K562 (cell line): ENCODE measurements around the gene GNAI2. TPM values are rescaled to one million over a fixed set of nuclear protein-coding genes. Genes with fewer than 3 reads are reported as not detected.

Experiments
- ARID1B ChIP-seq: fragments of 450-650 bp; IDR thresholded peaks from 2 replicates; pipeline ENCODE4 v1.6.1; 2016; ENCODE audit warnings: antibody characterized with exemption, mild to moderate bottlenecking, inconsistent platforms
- CBFA2T2 ChIP-seq: fragments of 450-650 bp; conservative IDR thresholded peaks from 2 replicates; pipeline ENCODE4 v1.6.1; 2017; ENCODE audit warnings: mild to moderate bottlenecking
- DACH1 ChIP-seq: fragments of 450-650 bp; IDR thresholded peaks from 2 replicates; pipeline ENCODE4 v1.6.1; 2018; ENCODE audit not compliant: partially characterized antibody
- HNRNPUL1 ChIP-seq: fragments of 200-400 bp; formaldehyde crosslinking; IDR thresholded peaks from 2 replicates; pipeline ENCODE4 v1.6.1; 2017; ENCODE audit warnings: low read length
- TBP ChIP-seq: optimal IDR thresholded peaks from 2 replicates; pipeline ENCODE3; 2011; ENCODE audit warnings: low read depth, low read length, improper control_type of control experiment
- U2AF1 ChIP-seq: fragments of 200-400 bp; formaldehyde crosslinking; optimal IDR thresholded peaks from 2 replicates; pipeline ENCODE3; 2017; ENCODE audit warnings: mild to moderate bottlenecking, low read depth, low read length, moderate library complexity
- ZNF24 ChIP-seq: fragments of 450-650 bp; IDR thresholded peaks from 2 replicates; pipeline ENCODE4 v1.6.1; 2016
- polyA plus RNA-seq, 8 experiments: library from polyadenylated mRNA; depleted of rRNA in 4 of 8; stranded (reverse) in 5 of 8; unstranded in 3 of 8; fragments of >200 nt; fragmentation: Nextera tagmentation in 2 of 8; fragmentation: Illumina TruSeq in 1 of 8; extraction: Ambion mirVana in 2 of 8; extraction: Trizol in 1 of 8; gene quantifications; 2 replicates each; pipeline versions ENCODE4 v1.2.1 to v1.2.3, GENCODE V29; 2011 to 2014; ENCODE audit warnings: inconsistent platforms in 1 of 8, missing spikeins in 1 of 8
- total RNA-seq, 7 experiments: library from RNA; depleted of rRNA in 6 of 7; stranded (reverse); fragments of >200 nt in 6 of 7; fragmentation: Illumina TruSeq in 2 of 7; extraction: Trizol in 2 of 7; gene quantifications; 2 replicates each; pipeline versions ENCODE4 v1.2.1 to v1.2.3, GENCODE V29; 2011 to 2021; ENCODE audit warnings: low replicate concordance in 1 of 7
- TF ChIP-seq, protein P1 (sequence below), 2 experiments: fragments of 450-650 bp in 1 of 2; sonication (generic) in 1 of 2; formaldehyde crosslinking in 1 of 2; IDR thresholded peaks; 2 replicates each; pipeline versions ENCODE4 v1.7.1 to v1.9.0; 2016 to 2022; ENCODE audit warnings: inconsistent platforms in 1 of 2, mild to moderate bottlenecking in 1 of 2, missing genetic modification reagents in 1 of 2
- TF ChIP-seq, protein P2 (sequence below): sonication (generic); formaldehyde crosslinking; IDR thresholded peaks from 2 replicates; pipeline ENCODE4 v1.8.0; 2022; ENCODE audit warnings: missing genetic modification reagents, mild to moderate bottlenecking, moderate library complexity, borderline replicate concordance
- TF ChIP-seq, protein P3 (sequence below): sonication (generic); IDR thresholded peaks from 2 replicates; pipeline ENCODE4 v1.6.1; 2016
- TF ChIP-seq, protein P4 (sequence below), 2 experiments: fragments of 450-650 bp; IDR thresholded peaks; 2 replicates each; pipeline ENCODE4 v1.6.1; 2018; ENCODE audit warnings: mild to moderate bottlenecking in 2 of 2, low read depth in 1 of 2; ENCODE audit not compliant: partially characterized antibody in 2 of 2

GNAI2 gene
- total and polyA plus RNA-seq, 9 of the 15 experiments (the other 6 are each of a cell fraction or from before 2014, with no cell fraction given): 1.1 to 72.2 (median 42.7) TPM

DNA sequence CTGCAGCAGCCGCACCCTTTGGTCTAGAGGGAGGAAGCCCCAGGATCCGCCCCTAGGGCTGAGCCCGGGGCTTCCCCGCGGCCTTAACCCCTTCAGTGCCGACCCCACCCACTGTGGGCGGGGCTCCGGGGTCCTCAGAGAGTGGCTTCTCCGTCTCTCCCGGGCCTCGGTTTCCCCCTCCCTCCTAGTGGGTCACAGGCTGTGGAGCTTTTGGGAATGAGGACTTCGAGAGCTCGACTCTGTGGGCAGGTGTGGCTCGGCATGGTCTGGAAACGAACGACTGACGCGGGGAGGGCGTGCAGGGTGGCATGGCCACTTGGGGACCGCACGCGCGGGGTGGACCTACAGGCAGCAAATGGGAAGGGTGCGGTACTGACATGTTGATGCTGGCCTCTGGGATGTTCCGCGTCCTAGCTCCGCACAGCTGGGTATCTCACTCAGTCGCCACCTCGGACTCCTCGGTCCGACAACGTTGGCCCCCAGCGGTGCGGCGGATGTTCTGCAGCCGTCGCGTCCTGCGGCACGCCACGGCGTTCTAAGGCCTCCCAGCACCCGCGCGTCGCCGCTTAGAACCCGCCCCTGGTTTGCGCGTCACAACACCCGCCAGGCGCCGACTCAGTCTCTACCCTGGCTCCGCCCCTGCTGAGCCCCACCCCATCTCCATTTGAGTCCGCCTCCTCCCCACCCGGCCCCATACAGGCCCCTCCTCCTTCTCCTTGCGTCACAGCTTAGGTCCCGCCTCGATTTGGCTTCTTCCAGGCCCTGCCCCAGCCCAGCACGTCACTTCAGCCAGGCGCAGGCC is 63.0 kb downstream of the GNAI2 start, which contains the start of the genes HYAL3 and NAA80 (continued):
- TF ChIP-seq, protein P1, sequence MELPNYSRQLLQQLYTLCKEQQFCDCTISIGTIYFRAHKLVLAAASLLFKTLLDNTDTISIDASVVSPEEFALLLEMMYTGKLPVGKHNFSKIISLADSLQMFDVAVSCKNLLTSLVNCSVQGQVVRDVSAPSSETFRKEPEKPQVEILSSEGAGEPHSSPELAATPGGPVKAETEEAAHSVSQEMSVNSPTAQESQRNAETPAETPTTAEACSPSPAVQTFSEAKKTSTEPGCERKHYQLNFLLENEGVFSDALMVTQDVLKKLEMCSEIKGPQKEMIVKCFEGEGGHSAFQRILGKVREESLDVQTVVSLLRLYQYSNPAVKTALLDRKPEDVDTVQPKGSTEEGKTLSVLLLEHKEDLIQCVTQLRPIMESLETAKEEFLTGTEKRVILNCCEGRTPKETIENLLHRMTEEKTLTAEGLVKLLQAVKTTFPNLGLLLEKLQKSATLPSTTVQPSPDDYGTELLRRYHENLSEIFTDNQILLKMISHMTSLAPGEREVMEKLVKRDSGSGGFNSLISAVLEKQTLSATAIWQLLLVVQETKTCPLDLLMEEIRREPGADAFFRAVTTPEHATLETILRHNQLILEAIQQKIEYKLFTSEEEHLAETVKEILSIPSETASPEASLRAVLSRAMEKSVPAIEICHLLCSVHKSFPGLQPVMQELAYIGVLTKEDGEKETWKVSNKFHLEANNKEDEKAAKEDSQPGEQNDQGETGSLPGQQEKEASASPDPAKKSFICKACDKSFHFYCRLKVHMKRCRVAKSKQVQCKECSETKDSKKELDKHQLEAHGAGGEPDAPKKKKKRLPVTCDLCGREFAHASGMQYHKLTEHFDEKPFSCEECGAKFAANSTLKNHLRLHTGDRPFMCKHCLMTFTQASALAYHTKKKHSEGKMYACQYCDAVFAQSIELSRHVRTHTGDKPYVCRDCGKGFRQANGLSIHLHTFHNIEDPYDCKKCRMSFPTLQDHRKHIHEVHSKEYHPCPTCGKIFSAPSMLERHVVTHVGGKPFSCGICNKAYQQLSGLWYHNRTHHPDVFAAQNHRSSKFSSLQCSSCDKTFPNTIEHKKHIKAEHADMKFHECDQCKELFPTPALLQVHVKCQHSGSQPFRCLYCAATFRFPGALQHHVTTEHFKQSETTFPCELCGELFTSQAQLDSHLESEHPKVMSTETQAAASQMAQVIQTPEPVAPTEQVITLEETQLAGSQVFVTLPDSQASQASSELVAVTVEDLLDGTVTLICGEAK (IDR thresholded peaks at IDR 0.05): 0 out of 2 replicates have a peak, but pooled peaks have one; percentile 15
- TF ChIP-seq, protein P1 (CRISPR knock-in tag; IDR thresholded peaks at IDR 0.05): no peak
- TF ChIP-seq ZNF24 (peak; percentile 58; the same call in 1 of the 2 replicates), HNRNPUL1 (no peak), CBFA2T2 (no peak), U2AF1 (no peak), TBP (peak; percentile 21), DACH1 (peak; percentile 35), ARID1B (peak; percentile 13; the same call in 1 of the 2 replicates)
- TF ChIP-seq, protein P2, sequence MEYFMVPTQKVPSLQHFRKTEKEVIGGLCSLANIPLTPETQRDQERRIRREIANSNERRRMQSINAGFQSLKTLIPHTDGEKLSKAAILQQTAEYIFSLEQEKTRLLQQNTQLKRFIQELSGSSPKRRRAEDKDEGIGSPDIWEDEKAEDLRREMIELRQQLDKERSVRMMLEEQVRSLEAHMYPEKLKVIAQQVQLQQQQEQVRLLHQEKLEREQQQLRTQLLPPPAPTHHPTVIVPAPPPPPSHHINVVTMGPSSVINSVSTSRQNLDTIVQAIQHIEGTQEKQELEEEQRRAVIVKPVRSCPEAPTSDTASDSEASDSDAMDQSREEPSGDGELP (CRISPR knock-in tag): peak; percentile 92
- TF ChIP-seq, protein P3, sequence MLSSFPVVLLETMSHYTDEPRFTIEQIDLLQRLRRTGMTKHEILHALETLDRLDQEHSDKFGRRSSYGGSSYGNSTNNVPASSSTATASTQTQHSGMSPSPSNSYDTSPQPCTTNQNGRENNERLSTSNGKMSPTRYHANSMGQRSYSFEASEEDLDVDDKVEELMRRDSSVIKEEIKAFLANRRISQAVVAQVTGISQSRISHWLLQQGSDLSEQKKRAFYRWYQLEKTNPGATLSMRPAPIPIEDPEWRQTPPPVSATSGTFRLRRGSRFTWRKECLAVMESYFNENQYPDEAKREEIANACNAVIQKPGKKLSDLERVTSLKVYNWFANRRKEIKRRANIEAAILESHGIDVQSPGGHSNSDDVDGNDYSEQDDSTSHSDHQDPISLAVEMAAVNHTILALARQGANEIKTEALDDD: no peak
- TF ChIP-seq, protein P4, sequence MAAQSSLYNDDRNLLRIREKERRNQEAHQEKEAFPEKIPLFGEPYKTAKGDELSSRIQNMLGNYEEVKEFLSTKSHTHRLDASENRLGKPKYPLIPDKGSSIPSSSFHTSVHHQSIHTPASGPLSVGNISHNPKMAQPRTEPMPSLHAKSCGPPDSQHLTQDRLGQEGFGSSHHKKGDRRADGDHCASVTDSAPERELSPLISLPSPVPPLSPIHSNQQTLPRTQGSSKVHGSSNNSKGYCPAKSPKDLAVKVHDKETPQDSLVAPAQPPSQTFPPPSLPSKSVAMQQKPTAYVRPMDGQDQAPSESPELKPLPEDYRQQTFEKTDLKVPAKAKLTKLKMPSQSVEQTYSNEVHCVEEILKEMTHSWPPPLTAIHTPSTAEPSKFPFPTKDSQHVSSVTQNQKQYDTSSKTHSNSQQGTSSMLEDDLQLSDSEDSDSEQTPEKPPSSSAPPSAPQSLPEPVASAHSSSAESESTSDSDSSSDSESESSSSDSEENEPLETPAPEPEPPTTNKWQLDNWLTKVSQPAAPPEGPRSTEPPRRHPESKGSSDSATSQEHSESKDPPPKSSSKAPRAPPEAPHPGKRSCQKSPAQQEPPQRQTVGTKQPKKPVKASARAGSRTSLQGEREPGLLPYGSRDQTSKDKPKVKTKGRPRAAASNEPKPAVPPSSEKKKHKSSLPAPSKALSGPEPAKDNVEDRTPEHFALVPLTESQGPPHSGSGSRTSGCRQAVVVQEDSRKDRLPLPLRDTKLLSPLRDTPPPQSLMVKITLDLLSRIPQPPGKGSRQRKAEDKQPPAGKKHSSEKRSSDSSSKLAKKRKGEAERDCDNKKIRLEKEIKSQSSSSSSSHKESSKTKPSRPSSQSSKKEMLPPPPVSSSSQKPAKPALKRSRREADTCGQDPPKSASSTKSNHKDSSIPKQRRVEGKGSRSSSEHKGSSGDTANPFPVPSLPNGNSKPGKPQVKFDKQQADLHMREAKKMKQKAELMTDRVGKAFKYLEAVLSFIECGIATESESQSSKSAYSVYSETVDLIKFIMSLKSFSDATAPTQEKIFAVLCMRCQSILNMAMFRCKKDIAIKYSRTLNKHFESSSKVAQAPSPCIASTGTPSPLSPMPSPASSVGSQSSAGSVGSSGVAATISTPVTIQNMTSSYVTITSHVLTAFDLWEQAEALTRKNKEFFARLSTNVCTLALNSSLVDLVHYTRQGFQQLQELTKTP (IDR thresholded peaks at IDR 0.05; ENCODE audit: low read depth in 1 of 2, partially characterized antibody in 2 of 2): peak in 1 of 2 experiments; percentile 52
